Colon (tissue), 2 donors: ENCODE results near the gene HOXC4.
"Not testable (repeated sequence)": the region's sequence is repeated elsewhere in the genome, so short reads cannot be mapped to it uniquely, and the experiment has no call there.

Experiments
- FAIRE-seq: peaks from 2 replicates; lab custom pipeline; 2012; peaks lifted over from hg19 to GRCh38; lab: Jason Lieb, UNC
- donor health status: control.
- donor health status: control.

Gene HOXC4

GRCh38 chr12:54058128-54058768 lies 4.6 kb downstream of the HOXC4 start:
- FAIRE-seq: no peak

GRCh38 chr12:54059668-54060067 lies 6.0 kb downstream of the HOXC4 start:
- FAIRE-seq: no peak

- FAIRE-seq: no peak
Observed at GRCh38 chr12:54060174-54060974, 6.7 kb downstream of the HOXC4 start.

GRCh38 chr12:54060975-54061778 lies 7.5 kb downstream of the HOXC4 start:
- FAIRE-seq: no peak

- FAIRE-seq: no peak
Observed at GRCh38 chr12:54065677-54066076, 12.0 kb downstream of the HOXC4 start.

GRCh38 chr12:54066408-54066807 lies 12.8 kb downstream of the HOXC4 start:
- FAIRE-seq: no peak

- FAIRE-seq: no peak
Observed at GRCh38 chr12:54068418-54069070, 14.9 kb downstream of the HOXC4 start.

- FAIRE-seq: no peak
Observed at GRCh38 chr12:54071942-54072341, 18.3 kb downstream of the HOXC4 start.

GRCh38 chr12:54074308-54074707 lies 20.7 kb downstream of the HOXC4 start:
- no peak for FAIRE-seq

GRCh38 chr12:54075409-54075808 lies 21.8 kb downstream of the HOXC4 start:
- FAIRE-seq: no peak

- no peak for FAIRE-seq
Observed at GRCh38 chr12:54075974-54076373, 22.3 kb downstream of the HOXC4 start.

GRCh38 chr12:54077843-54078242 lies 24.2 kb downstream of the HOXC4 start:
- not testable (repeated sequence) for FAIRE-seq

- not testable (repeated sequence) for FAIRE-seq
Observed at GRCh38 chr12:54079115-54079514, 25.5 kb downstream of the HOXC4 start.

- not testable (repeated sequence) for FAIRE-seq
Observed at GRCh38 chr12:54080008-54080924, 26.6 kb downstream of the HOXC4 start.

GRCh38 chr12:54081053-54081514 lies 27.4 kb downstream of the HOXC4 start:
- FAIRE-seq: not testable (repeated sequence)

GRCh38 chr12:54081581-54082396 lies 28.2 kb downstream of the HOXC4 start:
- FAIRE-seq: not testable (repeated sequence)

GRCh38 chr12:54082397-54082892 lies 28.8 kb downstream of the HOXC4 start:
- FAIRE-seq: no peak

GRCh38 chr12:54088011-54088410 lies 34.4 kb downstream of the HOXC4 start:
- FAIRE-seq: not testable (repeated sequence)

- FAIRE-seq: not testable (repeated sequence)
Observed at GRCh38 chr12:54089465-54089864, 35.8 kb downstream of the HOXC4 start.

GRCh38 chr12:54090312-54090711 lies 36.7 kb downstream of the HOXC4 start:
- not testable (repeated sequence) for FAIRE-seq
